ENCODE data around the gene RPL22. TPM values are rescaled to one million over a fixed set of nuclear protein-coding genes. Genes with fewer than 3 reads are reported as not detected.

Gene RPL22
- total RNA-seq, 1 experiment from 2014 or later, result 494 TPM

DNA sequence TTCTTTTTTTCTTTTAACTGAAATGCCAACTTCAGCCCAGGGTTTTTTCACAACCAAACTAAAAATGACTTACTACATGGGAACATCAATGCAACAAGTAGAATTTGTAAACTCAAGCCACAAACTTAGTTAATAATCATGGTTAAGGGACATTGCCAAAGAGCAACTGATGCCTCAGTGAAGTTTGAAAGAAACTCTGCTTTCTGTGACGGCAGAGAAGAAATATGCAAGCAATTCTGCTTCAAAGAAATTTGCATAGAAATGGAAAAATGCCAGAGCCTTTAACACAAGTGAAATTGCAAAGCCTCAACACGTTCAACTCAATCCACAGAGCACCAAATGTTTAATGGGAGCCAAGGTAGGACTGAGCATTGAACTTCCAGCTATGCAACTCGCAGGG lies 14.2 kb downstream of the RPL22 start:
- ChIA-PET POLR2A (ENCODE audit: low non-redundant PET) (no interaction called here), CTCF (interaction anchor here (0.6 to 1.4 kb wide), 5 partner anchors 21 to 191 kb away, joined by 3 to 9 read pairs (median 4); partner anchors contain the start of gene RNF207)
- Histone ChIP-seq H3K4me1 (ENCODE audit: insufficient read depth, low read length, poor library complexity, severe bottlenecking) (peaks cover 11% of the 10 kb centered on the region), H3K27me3 (replicated peaks; ENCODE audit: insufficient read depth, low read depth, low read length, poor library complexity) (peaks cover 14% of the 10 kb centered on the region), H3K4me3 (ENCODE audit: low read depth, low read length, poor library complexity, severe bottlenecking) (no peak overlapping the region), H3K36me3 (ENCODE audit: insufficient read depth, low read length, poor library complexity, severe bottlenecking) (peaks cover 47% of the 10 kb centered on the region), H3K9me3 (ENCODE audit: low read depth, low read length, poor library complexity, severe bottlenecking) (no peaks in the 10 kb centered on the region), H3K27ac (ENCODE audit: low read depth, low read length, poor library complexity, severe bottlenecking) (no peak overlapping the region)
- TF ChIP-seq EZH2 (IDR thresholded peaks at IDR 0.05; ENCODE audit: borderline replicate concordance, low read depth, low read length, poor library complexity, severe bottlenecking), result no peak
- TF ChIP-seq, protein P1, sequence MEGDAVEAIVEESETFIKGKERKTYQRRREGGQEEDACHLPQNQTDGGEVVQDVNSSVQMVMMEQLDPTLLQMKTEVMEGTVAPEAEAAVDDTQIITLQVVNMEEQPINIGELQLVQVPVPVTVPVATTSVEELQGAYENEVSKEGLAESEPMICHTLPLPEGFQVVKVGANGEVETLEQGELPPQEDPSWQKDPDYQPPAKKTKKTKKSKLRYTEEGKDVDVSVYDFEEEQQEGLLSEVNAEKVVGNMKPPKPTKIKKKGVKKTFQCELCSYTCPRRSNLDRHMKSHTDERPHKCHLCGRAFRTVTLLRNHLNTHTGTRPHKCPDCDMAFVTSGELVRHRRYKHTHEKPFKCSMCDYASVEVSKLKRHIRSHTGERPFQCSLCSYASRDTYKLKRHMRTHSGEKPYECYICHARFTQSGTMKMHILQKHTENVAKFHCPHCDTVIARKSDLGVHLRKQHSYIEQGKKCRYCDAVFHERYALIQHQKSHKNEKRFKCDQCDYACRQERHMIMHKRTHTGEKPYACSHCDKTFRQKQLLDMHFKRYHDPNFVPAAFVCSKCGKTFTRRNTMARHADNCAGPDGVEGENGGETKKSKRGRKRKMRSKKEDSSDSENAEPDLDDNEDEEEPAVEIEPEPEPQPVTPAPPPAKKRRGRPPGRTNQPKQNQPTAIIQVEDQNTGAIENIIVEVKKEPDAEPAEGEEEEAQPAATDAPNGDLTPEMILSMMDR (conservative IDR thresholded peaks at IDR 0.05; ENCODE audit: low read depth, low read length), result no peak
- no TSS peak for BruUV-seq (replicated peaks)
- intact Hi-C loops (cut with micrococcal nuclease; ENCODE audit: unreplicated experiment), result no loop called here
- DNase-seq (ENCODE audit: low spot score), result no peak

DNA sequence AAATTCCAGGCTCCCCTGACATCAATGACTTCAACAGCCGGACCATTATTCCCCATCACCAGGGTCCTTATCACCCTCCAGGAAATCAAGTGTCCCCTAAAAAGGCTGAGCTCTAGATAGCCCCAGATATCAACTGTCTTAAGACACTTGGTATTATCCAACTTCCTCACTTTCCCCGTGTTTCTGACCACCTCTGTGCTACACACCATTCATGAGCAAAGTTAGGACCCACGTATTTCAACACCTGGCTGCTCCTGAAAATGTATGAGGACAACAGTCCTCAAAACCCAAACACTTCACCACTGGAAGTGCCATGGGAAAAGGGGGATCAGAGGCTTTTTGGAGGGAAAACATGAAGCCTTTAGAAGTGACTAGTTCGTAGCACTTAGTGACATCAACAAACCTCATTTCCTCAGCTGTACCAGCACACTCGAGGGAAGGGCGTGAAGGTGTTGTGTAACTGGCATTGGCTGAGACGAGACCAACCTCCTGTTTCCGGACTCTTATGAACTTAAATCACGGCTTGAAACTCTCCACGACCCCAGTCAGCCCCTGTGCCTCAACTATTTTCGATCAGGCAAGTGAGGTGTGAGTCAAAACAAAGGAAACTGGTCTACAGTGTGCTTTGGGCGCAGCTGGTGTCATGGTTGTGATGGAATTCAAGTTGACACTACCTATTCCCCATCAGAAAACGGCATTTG lies 15.2 kb downstream of the RPL22 start:
- Histone ChIP-seq H3K4me1 (ENCODE audit: insufficient read depth, low read length, poor library complexity, severe bottlenecking) (peaks cover 11% of the 10 kb centered on the region), H3K9me3 (ENCODE audit: low read depth, low read length, poor library complexity, severe bottlenecking) (no peaks in the 10 kb centered on the region), H3K4me3 (ENCODE audit: low read depth, low read length, poor library complexity, severe bottlenecking) (no peak overlapping the region), H3K36me3 (ENCODE audit: insufficient read depth, low read length, poor library complexity, severe bottlenecking) (peaks cover 38% of the 10 kb centered on the region), H3K27me3 (replicated peaks; ENCODE audit: insufficient read depth, low read depth, low read length, poor library complexity) (peaks cover 17% of the 10 kb centered on the region), H3K27ac (ENCODE audit: low read depth, low read length, poor library complexity, severe bottlenecking) (no peak overlapping the region)
- no TSS peak for BruUV-seq (replicated peaks)
- TF ChIP-seq, protein P1 (conservative IDR thresholded peaks at IDR 0.05; ENCODE audit: low read depth, low read length), result no peak
- no peak for TF ChIP-seq EZH2 (IDR thresholded peaks at IDR 0.05; ENCODE audit: borderline replicate concordance, low read depth, low read length, poor library complexity, severe bottlenecking)
- CTCF ChIA-PET, result no interaction called here
- POLR2A ChIA-PET (ENCODE audit: low non-redundant PET), result no interaction called here
- DNase-seq (ENCODE audit: low spot score), result no peak
- intact Hi-C loops (cut with micrococcal nuclease; ENCODE audit: unreplicated experiment), result loop anchor here (5.0 kb wide), 2 partner anchors 77 to 132 kb away; no protein-coding TSS in a partner anchor

DNA sequence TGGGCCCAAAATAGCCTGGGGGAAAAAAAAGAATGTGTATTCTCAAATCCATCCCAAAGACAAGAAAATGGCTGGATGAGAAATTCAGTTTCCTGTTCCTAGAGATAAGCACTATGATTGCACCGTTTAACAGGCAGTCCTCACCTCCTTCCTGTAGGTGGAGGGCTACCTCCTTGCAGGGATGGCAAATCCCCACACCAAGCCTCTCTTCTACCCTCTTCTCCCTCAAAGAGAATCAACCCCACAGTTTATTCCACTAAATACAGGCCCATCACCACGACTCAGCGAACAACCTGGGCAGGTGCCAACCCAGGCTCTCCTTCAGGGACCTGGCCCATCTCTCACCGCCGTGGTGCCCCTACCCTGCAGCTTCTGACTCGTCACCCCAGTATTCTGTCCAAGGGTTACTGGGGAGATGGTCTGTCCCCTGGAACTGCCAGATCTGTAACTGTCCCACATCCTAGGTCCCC lies 15.8 kb downstream of the RPL22 start:
- H3K36me3 ChIP-seq (ENCODE audit: insufficient read depth, low read length, poor library complexity, severe bottlenecking), result peaks cover 32% of the 10 kb centered on the region
- ChIA-PET CTCF (no interaction called here), POLR2A (ENCODE audit: low non-redundant PET) (no interaction called here)
- intact Hi-C loops (cut with micrococcal nuclease; ENCODE audit: unreplicated experiment), result loop anchor here (5.0 kb wide), 2 partner anchors 76 to 131 kb away; no protein-coding TSS in a partner anchor
- peaks cover 11% of the 10 kb centered on the region for H3K4me1 ChIP-seq (ENCODE audit: insufficient read depth, low read length, poor library complexity, severe bottlenecking)
- no peak for DNase-seq (ENCODE audit: low spot score)
- TF ChIP-seq, protein P1 (conservative IDR thresholded peaks at IDR 0.05; ENCODE audit: low read depth, low read length), result no peak
- TF ChIP-seq EZH2 (IDR thresholded peaks at IDR 0.05; ENCODE audit: borderline replicate concordance, low read depth, low read length, poor library complexity, severe bottlenecking), result no peak
- no peaks in the 10 kb centered on the region for H3K9me3 ChIP-seq (ENCODE audit: low read depth, low read length, poor library complexity, severe bottlenecking)
- no TSS peak for BruUV-seq (replicated peaks)
- H3K27me3 ChIP-seq (replicated peaks; ENCODE audit: insufficient read depth, low read depth, low read length, poor library complexity), result peaks cover 24% of the 10 kb centered on the region
- no peak overlapping the region for H3K27ac ChIP-seq (ENCODE audit: low read depth, low read length, poor library complexity, severe bottlenecking)
- no peak overlapping the region for H3K4me3 ChIP-seq (ENCODE audit: low read depth, low read length, poor library complexity, severe bottlenecking)
